GM04503 (cell line): ENCODE data around the gene CFD.
"Not testable (repeated sequence)": the region's sequence is repeated elsewhere in the genome, so short reads cannot be mapped to it uniquely, and the experiment has no call there.

Experiments
- DNase-seq: peaks from one replicate; pipeline ENCODE4 v3.0.0-alpha.2; 2012; ENCODE audit warnings: low read depth

Gene CFD

DNA sequence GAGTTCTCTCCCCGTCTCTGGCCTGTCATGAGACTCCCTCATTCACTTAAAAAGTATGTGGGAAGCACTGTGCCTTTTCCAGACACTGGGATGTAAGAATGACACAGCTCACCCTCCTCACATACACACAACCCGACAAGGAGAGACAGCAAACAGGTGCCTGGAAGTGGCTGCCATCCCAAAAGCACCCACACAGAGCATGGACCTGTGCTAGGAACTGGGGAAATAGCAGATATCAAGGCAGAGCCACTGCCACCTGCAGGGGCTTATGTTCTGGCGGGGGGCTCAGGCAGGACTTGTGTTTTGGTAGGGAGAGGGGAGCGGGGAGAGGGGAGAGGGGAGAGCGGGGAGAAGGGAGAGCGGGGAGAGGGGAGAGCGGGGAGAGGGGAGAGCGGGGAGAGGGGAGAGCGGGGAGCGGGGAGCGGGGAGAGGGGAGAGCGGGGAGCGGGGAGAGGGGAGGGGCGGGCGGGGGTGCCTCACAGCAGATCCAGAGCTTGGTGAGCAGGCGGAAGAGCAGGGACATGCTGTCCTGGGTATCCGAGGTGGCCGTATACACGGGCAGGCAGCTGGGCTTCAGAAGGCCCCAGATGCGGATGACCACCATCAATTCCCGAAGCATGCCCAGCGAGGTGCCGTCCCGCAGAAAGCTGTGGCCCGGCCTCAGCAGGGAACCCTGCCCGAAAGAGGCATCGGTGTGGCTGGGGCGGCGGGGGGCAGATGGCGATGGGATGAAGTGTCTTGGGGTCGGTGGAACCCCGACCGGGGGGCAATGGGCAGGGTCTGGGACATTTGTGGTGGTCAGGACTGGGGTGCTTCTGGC is 12.2 kb downstream of the CFD start:
- no peak for DNase-seq

DNA sequence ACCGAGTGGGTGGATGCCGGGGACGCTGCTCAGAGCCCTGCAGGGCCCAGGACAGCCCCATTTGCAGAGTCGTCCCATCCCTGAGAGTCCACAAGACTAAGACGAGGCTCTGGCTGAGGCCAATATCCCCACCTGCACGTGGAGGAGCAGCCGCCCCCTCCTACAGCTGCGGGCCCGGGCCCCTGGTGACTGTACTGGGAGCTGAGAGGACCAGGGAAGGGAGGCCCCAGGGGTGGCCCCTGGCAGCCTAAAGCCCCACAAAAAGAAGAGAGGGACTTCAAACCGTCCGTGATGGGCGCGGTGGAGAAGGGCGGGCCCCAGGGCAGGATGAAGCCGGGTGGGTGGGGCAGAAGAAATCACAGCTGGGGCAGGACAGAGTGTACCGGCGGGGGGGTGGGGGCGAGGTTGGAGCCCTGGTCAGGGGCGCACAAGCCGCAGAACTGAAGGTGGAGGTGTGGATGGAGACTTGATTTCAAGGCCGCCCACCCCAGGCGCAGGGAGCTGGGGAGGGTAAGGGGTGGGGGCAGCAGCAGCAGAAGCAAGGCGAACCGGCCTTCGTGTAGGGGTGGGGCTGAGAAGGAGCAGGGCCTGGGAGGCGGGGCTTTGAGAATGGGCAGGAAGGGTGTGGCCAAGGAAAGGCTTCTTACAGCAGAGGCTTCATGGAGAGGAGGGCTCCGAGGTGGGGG is 12.9 kb downstream of the CFD start:
- peak; percentile 52 for DNase-seq

DNA sequence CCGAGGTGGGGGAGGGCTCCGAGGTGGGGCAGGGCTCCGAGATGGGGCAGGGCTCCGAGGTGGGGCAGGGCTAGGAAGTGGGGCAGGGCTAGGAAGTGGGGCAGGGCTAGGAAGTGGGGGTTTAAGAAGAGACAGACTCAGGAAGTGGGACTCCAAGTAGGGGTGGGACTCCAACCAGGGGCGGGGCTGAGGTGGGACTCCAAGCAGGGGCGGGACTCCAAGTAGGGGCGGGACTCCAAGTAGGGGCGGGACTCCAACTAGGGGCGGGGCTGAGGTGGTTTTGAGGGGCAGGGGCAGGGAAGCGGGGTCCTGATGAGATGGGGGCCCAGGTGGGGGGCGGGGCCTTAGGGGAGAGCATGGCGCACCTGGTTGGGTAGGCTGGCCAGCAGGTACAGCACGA is 13.6 kb downstream of the CFD start:
- DNase-seq, result peak; percentile 39

DNA sequence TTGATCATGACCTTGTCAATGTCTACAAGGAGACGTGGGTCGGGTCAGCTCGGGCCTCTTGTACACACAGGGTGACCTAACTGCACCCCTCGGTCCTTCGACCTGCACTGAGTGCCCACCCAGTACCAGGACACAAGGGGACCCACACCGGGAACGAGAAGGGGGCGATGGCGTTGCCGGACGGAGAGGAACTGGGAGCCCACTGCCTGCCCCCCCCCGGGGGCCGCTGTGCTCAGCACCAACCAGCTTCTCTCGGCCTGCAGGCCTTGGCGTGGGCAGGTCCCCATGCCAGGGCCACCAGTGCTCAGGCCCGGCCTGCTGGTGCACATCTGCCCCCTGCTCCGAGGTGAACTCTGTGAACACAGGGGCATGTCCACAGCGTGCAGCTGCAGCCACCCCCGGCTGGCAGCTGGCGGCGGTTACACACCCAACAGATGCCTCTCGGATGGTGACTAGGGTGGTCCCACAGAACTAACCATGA is 14.1 kb downstream of the CFD start:
- DNase-seq, result no peak

DNA sequence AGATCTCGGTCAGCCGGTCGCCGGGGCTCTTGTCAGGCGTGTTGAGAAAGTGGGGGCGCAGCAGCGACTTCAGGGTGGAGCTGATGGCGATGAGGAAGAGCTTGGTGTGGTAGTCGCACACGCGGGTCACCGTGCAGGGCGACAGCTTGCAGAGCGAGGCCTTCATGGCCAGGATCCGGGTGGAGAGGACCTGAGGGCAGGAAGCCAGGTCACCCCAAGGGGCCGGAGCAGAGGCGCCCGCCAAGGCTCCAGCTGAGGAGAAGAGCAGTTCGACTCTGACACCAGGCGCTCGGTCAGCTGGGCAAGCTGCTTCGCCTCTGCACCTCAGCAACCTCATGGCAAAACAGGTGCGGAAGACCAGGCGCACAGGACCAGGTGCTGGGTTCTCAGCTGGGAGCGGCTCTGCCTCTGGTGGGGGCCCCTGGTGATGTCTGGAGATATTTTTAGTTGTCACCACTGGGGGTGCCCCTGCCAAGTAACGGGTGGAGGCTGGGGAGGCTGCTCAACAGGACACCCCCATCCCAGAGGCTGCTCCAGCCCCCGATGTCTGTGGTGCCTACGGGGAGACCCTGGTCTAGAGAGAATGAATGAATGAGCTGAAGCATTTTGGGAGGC is 15.9 kb downstream of the CFD start:
- DNase-seq, result no peak

DNA sequence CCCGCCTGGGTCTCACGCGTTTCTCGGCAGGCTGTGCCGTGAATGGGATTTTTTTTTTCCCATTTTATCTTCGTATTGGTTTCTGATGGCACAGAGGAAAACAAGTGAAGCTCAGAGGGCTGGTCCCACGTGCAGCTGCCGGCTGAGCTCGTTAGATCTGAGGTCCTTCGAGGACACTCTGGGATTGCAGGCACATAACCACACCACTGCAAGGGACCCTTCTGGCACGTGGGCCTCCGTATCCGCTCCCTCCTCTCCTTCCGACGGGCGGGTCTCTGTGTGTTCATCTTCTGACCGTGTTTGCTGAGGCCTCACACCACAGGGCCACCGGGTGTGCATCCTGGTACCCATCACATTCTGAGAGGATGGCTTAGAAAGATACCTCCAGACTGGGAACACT is 16.6 kb downstream of the CFD start:
- no peak for DNase-seq

DNA sequence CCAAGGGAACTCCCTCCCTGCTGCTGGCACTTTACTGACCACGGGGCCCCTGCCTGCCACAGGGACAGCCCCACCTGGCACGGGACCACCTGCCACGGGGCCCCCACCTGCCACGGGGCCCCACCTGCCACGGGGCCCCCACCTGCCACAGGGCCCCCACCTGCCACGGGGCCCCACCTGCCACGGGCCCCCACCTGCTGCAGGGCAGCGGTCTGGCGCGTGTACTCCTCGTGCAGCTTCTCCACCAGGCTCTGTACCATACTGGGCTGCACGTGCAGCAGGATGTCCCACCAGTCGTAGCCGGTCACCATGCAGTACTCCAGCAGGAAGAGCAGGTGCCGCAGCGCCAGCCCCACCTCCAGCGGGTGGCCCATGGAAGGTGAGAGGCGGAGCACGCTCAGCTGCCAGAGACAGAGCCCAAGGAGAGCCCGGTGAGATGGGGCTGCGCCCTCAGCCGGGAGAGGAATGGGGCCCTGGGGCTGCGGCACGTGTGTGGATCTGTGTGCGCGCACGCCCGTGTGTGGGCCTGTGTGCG is 17.4 kb downstream of the CFD start:
- no peak for DNase-seq

DNA sequence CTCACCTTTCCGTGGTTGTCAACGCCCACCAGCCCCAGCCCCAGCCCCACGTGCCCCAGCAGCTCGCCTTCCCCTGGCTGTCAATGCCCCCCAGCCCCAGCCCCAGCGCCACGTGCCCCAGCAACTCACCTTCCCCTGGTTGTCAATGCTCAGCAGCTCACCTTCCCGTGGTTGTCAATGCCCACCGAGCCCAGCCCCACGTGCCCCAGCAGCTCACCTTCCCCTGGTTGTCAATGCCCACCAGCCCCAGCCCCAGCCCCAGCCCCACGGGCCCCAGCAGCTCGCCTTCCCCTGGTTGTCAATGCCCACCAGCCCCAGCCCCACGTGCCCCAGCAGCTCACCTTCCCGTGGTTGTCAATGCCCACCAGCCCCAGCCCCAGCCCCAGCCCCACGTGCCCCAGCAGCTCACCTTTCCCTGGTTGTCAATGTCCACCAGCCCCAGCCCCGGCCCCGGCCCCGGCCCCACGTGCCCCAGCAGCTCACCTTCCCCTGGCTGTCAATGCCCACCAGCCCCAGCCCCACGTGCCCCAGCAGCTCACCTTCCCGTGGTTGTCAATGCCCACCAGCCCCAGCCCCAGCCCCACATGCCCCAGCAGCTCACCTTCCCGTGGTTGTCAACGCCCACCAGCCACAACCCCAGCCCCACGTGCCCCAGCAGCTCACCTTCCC is 18.7 kb downstream of the CFD start:
- DNase-seq, result not testable (repeated sequence)

DNA sequence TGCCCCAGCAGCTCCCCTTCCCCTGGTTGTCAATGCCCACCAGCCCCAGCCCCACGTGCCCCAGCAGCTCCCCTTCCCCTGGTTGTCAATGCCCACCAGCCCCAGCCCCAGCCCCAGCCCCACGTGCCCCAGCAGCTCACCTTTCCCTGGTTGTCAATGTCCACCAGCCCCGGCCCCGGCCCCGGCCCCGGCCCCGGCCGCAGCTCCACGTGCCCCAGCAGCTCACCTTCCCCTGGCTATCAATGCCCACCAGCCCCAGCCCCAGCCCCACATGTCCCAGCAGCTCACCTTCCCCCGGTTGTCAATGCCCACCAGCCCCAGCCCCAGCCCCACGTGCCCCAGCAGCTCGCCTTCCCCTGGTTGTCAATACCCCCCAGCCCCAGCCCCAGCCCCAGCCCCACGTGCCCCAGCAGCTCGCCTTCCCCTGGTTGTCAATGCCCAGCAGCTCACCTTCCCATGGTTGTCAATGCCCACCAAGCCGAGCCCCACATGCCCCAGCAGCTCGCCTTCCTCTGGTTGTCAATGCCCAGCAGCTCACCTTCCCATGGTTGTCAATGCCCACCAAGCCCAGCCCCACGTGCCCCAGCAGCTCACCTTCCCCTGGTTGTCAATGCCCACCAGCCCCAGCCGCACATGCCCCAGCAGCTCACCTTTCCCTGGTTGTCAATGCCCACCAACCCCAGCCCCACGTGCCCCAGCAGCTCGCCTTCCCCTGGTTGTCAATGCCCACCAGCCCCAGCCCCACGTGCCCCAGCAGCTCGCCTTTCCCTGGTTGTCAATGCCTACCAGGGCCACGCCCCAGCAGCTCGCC is 19.5 kb downstream of the CFD start:
- not testable (repeated sequence) for DNase-seq

DNA sequence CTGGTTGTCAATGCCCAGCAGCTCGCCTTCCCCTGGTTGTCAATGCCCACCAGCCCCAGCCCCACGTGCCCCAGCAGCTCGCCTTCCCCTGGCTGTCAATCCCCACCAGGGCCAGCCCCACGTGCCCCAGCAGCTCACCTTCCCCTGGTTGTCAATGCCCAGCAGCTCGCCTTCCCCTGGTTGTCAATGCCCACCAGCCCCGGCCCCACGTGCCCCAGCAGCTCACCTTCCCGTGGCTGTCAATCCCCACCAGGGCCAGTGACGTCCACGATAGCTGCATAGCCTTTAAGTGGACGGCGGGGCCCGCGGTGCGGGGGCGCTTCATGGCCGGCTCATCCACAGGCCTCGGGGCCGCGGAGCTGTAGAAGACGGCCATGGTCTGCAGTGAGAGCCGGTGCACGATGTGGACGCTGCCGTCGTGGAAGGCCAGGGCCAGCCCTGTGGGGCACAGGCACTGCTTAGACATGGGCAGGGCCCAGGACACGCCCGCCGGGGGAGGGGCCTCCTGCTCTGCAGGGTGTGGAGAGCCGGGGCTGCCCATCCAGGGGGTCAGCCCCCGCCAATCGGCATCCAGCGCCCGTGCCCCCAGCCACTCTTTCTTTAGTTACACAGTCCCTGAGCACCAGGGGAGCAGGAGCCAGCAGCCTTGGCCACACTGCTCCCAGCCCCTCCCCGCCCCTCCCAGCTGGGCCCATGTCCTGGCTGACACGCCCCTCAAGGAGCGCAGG is 20.4 kb downstream of the CFD start:
- no peak for DNase-seq

DNA sequence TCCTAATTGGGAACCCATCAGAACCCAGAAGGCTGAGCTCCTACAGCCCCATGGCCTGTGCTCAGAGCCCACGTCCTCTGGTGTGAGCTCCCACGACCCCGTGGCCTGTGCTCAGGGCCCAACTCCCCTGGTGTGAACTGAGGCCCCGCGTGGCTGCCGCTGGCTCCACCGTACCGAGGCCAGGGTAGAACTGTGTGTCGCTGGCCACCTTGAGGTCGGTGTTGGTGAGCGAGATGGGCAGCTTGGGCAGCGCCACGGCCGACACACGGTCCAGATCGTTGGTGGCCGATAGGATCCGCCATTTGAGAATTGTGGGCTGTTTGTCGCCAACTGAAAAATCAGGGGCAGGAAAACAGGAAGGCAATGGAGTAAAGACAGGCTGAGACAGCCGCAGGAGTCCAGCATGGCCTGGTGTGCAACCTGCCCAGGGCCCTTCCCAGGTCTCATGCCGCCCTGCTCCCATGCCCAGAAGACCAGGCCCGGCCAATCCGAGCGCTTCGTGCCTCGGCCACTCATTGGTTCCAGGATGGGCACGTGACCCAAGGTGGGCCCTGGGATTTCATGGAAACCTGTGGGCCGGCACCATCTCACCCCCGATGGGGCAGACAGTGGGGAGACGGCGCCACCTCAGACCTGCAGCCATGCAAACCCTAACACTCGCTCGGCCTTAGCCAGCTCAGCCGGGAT is 22.1 kb downstream of the CFD start:
- DNase-seq, result no peak

DNA sequence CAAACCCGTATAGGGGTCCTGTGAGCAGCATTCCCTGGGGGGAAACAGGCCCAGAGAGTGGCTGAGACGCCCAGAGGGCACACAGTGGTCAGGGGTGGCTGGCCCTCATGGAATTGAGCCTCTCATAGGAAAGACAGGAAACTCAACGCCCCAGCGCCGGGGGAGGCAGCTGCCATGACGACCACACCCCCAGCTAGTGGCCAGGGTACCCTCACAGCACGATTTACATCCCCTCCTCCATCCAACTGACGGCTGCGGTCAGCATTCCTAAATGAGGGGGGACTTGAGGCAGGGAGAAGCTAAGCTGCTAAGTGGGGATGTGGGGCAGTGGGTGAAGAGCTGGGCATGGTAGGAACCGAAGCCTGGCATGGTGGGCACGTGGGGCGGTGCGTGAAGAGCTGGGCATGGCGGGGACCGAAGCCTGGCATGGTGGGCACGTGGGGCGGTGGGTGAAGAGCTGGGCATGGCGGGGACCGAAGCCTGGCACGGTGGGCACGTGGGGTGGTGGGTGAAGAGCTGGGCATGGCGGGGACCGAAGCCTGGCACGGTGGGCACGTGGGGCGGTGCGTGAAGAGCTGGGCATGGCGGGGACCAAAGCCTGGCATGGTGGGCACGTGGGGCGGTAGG is 23.5 kb downstream of the CFD start:
- no peak for DNase-seq

DNA sequence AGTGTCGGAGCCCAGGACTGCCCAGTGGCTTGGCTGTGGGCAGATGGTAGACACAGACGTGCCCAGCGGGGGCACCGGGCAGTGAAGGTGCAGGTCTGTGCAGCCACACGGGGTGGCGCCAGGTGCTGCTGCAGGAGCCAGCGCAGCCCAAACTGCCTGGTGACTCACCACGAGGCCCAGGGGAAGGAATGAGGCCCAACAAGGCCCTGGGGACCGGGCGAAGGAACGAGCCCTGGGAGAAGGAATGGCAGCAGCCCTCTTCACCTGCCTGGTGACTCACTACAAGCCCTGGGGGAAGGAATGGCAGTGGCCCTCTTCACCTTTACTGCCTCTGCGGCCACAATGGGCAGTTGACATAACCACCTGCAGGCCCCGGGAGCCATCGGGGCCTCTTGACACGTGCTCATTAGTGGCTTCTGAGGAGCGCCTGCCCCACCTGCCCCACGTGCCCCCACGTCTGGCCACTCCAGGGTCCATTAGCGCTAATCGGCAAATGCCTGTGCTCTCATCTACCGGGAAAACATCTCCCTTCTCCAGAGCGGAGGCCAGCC is 24.3 kb downstream of the CFD start:
- DNase-seq, result no peak

DNA sequence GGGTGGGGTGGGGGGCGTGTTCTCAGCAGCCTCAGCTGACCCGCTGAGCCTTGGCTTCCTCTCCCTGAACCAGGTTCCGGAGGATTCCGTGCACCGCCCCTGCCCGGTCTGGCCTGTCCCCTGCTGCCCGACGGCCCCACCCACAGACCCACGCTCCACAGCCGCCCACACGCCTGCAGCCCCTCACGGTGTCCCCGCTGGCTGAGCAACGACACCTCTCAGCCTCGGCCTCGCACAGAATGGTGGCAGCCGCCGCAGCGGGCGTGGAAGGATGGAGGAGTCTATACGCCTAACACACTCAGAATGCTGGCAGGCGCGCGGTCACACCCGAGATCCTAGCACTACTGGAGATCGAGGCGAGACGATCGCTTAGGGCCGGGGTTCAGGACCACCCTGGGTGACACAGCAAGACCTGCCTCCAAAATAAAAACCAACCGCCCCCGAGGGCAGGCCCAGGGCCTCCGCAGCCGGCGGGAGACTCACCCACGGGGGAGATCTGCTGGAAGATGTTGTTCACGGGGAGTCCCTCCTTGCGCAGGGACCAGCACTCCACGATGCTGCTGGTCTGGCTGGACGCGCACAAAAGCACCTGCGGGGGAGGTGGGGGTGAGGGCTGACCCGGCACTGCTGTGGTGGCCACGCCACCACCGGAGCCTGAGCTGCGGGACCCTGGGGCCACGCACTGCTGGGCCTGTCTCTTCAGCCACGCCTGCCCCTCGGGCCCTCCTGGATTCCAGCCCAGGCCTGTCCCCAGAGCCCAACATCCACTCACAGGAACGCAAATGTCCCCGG is 25.2 kb downstream of the CFD start:
- no peak for DNase-seq

DNA sequence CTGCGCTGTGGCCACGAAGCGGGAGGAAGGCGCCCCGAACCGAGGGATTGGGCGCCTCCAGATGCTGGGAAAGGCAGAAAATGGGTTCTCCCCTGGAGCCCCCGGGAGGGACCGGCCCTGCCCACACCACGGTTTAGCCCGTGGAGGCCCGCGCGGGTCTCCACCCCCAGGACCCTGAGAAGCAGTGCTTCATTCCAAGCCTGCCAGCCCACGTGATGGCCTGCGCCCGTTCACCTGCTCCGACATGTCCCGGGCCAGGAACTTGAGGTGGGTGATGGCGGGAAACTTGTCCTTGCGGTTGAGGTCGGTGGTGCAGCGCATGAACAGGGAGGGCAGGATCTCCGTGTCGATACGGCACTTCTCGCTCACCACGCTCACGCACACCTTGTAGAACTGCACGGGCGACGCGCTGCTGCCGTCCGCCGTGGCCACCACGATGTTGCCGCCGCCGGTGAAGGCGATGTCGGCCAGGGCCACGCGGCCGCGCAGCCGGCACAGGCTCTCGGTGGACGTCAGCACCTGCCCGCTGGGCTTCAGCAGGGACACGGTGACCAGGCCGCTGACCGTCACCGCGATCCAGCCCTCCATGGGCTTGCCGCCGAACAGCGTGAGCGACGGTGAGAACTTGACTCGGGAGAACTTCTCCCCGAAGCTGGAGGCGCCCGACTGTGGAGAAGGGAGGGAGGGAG is 26.2 kb downstream of the CFD start:
- DNase-seq, result no peak

DNA sequence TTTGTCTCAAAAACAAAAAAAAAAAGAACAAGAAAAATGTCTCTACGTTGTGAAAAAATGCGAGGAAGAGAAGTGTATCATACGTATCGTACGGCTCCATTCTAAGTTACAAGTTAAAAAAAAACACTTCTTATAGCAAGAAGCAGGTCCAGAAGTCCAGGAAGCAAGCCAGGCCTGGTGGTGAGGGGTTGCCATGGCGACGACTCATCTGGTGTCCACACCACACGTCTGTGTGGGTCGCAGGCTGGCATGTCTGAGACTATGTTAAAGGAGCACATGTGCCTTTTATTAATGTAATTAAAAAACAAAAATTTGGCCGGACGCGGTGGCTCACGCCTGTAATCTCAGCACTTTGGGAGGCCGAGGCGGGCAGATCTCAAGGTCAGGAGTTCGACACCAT is 27.6 kb downstream of the CFD start:
- DNase-seq, result no peak

DNA sequence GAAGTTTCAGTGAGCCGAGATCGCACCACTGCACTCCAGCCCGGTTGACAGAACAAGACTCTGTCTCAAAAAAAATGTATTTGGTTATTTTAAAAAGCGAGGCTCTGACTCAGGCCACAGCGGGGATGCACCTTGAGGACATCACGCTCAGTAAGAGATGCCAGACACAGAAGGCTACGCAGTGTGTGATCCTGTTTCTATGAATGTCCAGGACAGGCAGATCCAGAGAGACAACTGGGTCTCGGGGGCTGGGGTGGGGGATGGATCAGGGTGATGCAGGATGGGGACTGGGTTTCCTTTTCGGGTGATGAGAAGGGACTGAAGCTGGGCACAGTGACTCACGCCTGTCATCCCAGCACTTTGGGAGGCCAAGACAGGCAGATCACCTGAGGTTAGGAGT is 28.1 kb downstream of the CFD start:
- DNase-seq, result no peak
